Stomach (tissue), 4 donors: ENCODE results near the gene MUC5B.

Experiments used
- CTCF ChIP-seq, 7 experiments: fragments of 450-650 bp in 4 of 7; fragments of 200-600 bp in 3 of 7; sonication (generic) in 3 of 7; IDR thresholded peaks; one replicate each; pipeline ENCODE4 v1.5.1; 2016 to 2019; ENCODE audit warnings: antibody characterized with exemption in 7 of 7, control low read depth in 2 of 7, mild to moderate bottlenecking in 1 of 7
- EP300 ChIP-seq: sonication (generic); formaldehyde crosslinking; IDR thresholded peaks from one replicate; pipeline ENCODE4 v1.6.1; 2017; ENCODE audit warnings: antibody characterized with exemption

GRCh38 chr11:1208144-1208393 is 14.8 kb upstream of the MUC5B start:
- TF ChIP-seq EP300 (no peak), CTCF (IDR thresholded peaks at IDR 0.05) (no peak)
